A549 (cell line): Measurements from ENCODE around the gene IGHMBP2.

ENCODE experiments used
- MAZ ChIP-seq: fragments of 150-350 bp; IDR thresholded peaks from 2 replicates; pipeline ENCODE4 v1.6.1; 2014; ENCODE audit warnings: antibody characterized with exemption, low read depth, low read length, borderline replicate concordance
- PHF8 ChIP-seq: fragments of 200-600 bp; sonication (generic); IDR thresholded peaks from 2 replicates; pipeline ENCODE4 v1.6.1; 2016; ENCODE audit warnings: low read depth, mild to moderate bottlenecking, antibody characterized with exemption, moderate library complexity, borderline replicate concordance
- POLR2A ChIP-seq: IDR thresholded peaks from 2 replicates; pipeline ENCODE4 v1.6.1; 2012; ENCODE audit warnings: mild to moderate bottlenecking, low read length
- TF ChIP-seq, protein P1 (sequence below): fragments of 200-600 bp; sonication (generic); IDR thresholded peaks from 2 replicates; pipeline ENCODE4 v1.6.1; 2016; ENCODE audit warnings: antibody characterized with exemption, mild to moderate bottlenecking, moderate library complexity
- TF ChIP-seq, protein P2 (sequence below): fragments of >200 bp; sonication (Bioruptor Twin); formaldehyde crosslinking; IDR thresholded peaks from 3 replicates; pipeline ENCODE4 v1.5.1; 2016
- TF ChIP-seq, protein P3 (sequence below): IDR thresholded peaks from 2 replicates; pipeline ENCODE4 v1.6.1; 2012

DNA sequence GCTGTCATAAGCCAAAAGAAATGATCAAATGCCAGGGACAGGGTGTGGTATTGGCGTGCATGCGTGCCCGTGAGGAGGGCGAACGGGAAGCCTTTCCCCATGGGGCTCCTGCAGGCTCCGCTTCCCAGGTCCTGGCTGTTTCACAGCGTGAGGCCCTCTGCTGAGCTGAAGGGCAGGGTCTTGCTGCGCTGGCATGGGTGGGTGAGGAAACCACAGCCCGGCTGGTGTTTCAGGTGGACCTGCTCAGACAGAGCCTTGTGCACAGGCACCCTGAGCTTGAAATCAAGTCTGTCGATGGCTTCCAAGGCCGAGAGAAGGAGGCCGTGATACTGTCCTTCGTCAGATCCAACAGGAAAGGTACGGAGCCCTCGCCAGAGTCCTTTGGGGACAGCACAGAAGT, 31.4 kb downstream of the IGHMBP2 start:
- TF ChIP-seq, protein P1, sequence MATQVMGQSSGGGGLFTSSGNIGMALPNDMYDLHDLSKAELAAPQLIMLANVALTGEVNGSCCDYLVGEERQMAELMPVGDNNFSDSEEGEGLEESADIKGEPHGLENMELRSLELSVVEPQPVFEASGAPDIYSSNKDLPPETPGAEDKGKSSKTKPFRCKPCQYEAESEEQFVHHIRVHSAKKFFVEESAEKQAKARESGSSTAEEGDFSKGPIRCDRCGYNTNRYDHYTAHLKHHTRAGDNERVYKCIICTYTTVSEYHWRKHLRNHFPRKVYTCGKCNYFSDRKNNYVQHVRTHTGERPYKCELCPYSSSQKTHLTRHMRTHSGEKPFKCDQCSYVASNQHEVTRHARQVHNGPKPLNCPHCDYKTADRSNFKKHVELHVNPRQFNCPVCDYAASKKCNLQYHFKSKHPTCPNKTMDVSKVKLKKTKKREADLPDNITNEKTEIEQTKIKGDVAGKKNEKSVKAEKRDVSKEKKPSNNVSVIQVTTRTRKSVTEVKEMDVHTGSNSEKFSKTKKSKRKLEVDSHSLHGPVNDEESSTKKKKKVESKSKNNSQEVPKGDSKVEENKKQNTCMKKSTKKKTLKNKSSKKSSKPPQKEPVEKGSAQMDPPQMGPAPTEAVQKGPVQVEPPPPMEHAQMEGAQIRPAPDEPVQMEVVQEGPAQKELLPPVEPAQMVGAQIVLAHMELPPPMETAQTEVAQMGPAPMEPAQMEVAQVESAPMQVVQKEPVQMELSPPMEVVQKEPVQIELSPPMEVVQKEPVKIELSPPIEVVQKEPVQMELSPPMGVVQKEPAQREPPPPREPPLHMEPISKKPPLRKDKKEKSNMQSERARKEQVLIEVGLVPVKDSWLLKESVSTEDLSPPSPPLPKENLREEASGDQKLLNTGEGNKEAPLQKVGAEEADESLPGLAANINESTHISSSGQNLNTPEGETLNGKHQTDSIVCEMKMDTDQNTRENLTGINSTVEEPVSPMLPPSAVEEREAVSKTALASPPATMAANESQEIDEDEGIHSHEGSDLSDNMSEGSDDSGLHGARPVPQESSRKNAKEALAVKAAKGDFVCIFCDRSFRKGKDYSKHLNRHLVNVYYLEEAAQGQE = no peak
- TF ChIP-seq POLR2A (no peak), MAZ (no peak), PHF8 (no peak)
- TF ChIP-seq, protein P2, sequence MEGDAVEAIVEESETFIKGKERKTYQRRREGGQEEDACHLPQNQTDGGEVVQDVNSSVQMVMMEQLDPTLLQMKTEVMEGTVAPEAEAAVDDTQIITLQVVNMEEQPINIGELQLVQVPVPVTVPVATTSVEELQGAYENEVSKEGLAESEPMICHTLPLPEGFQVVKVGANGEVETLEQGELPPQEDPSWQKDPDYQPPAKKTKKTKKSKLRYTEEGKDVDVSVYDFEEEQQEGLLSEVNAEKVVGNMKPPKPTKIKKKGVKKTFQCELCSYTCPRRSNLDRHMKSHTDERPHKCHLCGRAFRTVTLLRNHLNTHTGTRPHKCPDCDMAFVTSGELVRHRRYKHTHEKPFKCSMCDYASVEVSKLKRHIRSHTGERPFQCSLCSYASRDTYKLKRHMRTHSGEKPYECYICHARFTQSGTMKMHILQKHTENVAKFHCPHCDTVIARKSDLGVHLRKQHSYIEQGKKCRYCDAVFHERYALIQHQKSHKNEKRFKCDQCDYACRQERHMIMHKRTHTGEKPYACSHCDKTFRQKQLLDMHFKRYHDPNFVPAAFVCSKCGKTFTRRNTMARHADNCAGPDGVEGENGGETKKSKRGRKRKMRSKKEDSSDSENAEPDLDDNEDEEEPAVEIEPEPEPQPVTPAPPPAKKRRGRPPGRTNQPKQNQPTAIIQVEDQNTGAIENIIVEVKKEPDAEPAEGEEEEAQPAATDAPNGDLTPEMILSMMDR = no peak
- TF ChIP-seq, protein P3, sequence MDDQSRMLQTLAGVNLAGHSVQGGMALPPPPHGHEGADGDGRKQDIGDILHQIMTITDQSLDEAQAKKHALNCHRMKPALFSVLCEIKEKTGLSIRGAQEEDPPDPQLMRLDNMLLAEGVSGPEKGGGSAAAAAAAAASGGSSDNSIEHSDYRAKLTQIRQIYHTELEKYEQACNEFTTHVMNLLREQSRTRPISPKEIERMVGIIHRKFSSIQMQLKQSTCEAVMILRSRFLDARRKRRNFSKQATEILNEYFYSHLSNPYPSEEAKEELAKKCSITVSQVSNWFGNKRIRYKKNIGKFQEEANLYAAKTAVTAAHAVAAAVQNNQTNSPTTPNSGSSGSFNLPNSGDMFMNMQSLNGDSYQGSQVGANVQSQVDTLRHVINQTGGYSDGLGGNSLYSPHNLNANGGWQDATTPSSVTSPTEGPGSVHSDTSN = no peak
